Natural killer cell treated with Interleukin-12 subunit alpha and Interleukin-12 subunit beta and Interleukin-15 and Interleukin-18, amount 100 ng/mL, for 72 hours (primary cell): ENCODE results near the gene STAT3. TPM values are rescaled to one million over a fixed set of nuclear protein-coding genes. Genes with fewer than 3 reads are reported as not detected.

Experiments
- ATAC-seq, 2 donors: fragments of 150-1000 bp; cut with Tn5 transposase in 1 of 2; sonication (Bioruptor Pico), chemical (Tn5 transposase) in 1 of 2; 2 replicates each; pipeline ENCODE4 v1.10.0; 2021
- DNase-seq: peaks from one replicate; pipeline ENCODE4 v3.0.0; 2022; ENCODE audit warnings: low spot score
- H3K27ac Mint-ChIP-seq, 2 donors: 1 replicate in 1 of 2; 2 replicates in 1 of 2; pipeline ENCODE4 v1.8.0; 2022; ENCODE audit warnings: mixed read lengths in 2 of 2, mild to moderate bottlenecking in 1 of 2, moderate library complexity in 1 of 2
- H3K27me3 Mint-ChIP-seq, 2 donors: 1 replicate in 1 of 2; 2 replicates in 1 of 2; pipeline ENCODE4 v1.8.0; 2022; ENCODE audit warnings: mixed read lengths in 2 of 2
- H3K36me3 Mint-ChIP-seq: one replicate; pipeline ENCODE4 v1.8.0; 2022; ENCODE audit warnings: mixed read lengths
- H3K4me1 Mint-ChIP-seq, 2 donors: 1 replicate in 1 of 2; 2 replicates in 1 of 2; pipeline ENCODE4 v1.8.0; 2022; ENCODE audit warnings: low read depth in 2 of 2, mixed read lengths in 2 of 2, mild to moderate bottlenecking in 1 of 2
- H3K4me3 Mint-ChIP-seq: one replicate; pipeline ENCODE4 v1.8.0; 2022; ENCODE audit warnings: mixed read lengths
- H3K9me3 Mint-ChIP-seq: 2 replicates; pipeline ENCODE4 v1.8.0; 2022; ENCODE audit warnings: mixed read lengths
- total RNA-seq, 2 donors: library from RNA; stranded (reverse); gene quantifications; one replicate each; pipeline ENCODE4 v1.2.3, GENCODE V29; 2022

STAT3 gene
- total RNA-seq, 2 donors from 2014 or later, result 171 to 344 TPM

DNA sequence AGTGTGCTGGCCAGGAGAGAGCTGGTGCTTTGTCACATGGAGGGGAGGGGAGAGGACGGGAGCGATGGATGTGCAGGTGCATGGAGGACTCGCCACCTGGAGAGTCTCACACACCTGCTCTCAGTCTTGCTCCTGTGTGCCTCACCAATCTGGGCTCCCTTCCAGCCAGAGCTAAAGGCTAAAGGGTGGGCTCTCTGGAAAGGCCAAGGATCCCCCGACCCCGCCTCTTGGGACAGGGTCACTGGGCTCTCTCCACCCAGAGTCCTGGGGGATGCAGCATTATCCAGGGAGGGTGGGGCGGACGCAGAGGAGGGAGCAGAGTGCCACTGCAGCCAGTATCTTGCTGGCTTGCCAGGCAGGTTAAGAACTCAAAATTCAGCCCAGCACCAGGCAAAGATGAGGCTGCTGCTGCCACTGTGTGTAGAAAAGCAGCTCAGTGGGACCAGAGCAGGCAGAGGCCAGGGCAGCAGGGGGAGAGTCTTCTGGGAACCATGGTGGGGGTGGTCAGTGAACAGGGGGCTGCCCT, 106.6 kb downstream of the STAT3 start:
- DNase-seq (no peak), ATAC-seq (peak in 1 of 2 donors; percentile 8)
- H3K27ac Mint-ChIP-seq, result no peak overlapping the region

DNA sequence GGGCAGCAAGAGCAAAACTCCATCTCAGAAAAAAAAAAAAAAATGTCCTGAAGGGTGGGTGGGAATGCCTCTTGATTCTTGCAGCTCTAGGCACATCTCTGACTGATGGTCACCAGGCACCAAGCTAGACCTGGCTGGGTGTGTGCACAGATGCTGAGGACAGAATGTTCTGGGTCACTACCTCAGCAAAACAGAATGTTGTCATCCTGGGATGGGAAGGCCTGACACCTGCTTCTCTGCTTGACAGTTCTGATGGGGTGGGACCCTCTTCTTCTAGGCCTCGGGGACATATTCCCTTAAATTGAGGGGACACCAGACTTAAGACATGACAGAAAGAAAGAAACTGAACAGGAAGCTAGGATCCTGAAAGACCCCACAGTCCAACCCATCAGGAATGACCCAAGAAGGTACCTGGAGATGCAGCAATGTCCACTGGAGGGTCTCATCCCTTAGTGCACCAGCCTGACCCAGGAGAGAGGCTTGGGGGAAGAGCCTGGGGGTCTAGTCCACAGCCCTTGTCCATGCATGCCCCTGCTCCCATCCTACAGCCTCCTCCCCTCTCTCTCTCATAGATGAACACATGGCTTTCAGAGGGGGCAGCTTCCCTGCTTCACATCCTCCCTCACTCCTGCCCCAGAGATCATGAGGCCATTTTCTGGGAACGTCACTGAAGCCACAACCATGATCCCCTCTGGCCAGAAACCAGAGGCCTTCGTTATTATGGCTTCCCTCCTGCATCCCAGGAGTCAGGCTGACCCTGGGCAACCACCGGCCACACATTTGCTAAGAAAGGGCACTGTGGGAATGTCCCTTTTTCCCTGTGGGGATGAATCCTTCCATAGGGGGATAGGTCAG, 108.2 kb downstream of the STAT3 start:
- no peak overlapping the region for H3K27ac Mint-ChIP-seq
- no peak for ATAC-seq
- H3K36me3 Mint-ChIP-seq, result peaks cover 7% of the 10 kb centered on the region
- no peak overlapping the region for H3K4me3 Mint-ChIP-seq
- DNase-seq, result no peak
- H3K9me3 Mint-ChIP-seq, result no peaks in the 10 kb centered on the region
- H3K4me1 Mint-ChIP-seq, result peaks cover 24 to 26% of the 10 kb centered on the region in 2 donors
- H3K27me3 Mint-ChIP-seq, result no peaks in the 10 kb centered on the region

More for the DNA sequence above, 106.6 kb downstream of the STAT3 start:
- no peaks in the 10 kb centered on the region for H3K9me3 Mint-ChIP-seq
- no peak overlapping the region for H3K4me3 Mint-ChIP-seq
- H3K36me3 Mint-ChIP-seq, result no peaks in the 10 kb centered on the region
- H3K4me1 Mint-ChIP-seq, result peaks cover 24% of the 10 kb centered on the region in 2 donors
- H3K27me3 Mint-ChIP-seq, result no peaks in the 10 kb centered on the region

DNA sequence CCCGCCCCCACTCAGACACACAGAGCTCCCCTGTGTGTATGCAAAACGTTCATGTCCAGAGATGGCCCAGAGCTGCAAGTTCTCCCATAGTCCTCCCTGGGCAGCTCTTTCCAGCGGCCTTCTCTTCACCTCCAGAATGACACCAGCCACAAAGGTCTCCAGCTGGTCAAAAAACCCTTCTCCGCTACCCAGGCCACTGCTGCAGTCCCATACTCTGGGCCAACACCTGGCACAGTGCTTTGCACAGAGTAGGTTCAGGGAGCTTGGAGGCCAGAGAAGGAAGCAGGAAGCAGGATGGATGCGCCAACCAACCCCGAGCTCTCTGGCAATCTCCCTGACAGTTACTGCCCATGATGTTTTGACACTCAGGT, 110.9 kb downstream of the STAT3 start:
- Mint-ChIP-seq H3K27me3 (no peaks in the 10 kb centered on the region), H3K4me1 (peaks cover 39 to 44% of the 10 kb centered on the region in 2 donors), H3K27ac (peak overlapping the region; percentile 53 to 82), H3K36me3 (peaks cover 7% of the 10 kb centered on the region), H3K4me3 (peak overlapping the region; percentile 87), H3K9me3 (no peaks in the 10 kb centered on the region)
- ATAC-seq (no peak), DNase-seq (no peak)

DNA sequence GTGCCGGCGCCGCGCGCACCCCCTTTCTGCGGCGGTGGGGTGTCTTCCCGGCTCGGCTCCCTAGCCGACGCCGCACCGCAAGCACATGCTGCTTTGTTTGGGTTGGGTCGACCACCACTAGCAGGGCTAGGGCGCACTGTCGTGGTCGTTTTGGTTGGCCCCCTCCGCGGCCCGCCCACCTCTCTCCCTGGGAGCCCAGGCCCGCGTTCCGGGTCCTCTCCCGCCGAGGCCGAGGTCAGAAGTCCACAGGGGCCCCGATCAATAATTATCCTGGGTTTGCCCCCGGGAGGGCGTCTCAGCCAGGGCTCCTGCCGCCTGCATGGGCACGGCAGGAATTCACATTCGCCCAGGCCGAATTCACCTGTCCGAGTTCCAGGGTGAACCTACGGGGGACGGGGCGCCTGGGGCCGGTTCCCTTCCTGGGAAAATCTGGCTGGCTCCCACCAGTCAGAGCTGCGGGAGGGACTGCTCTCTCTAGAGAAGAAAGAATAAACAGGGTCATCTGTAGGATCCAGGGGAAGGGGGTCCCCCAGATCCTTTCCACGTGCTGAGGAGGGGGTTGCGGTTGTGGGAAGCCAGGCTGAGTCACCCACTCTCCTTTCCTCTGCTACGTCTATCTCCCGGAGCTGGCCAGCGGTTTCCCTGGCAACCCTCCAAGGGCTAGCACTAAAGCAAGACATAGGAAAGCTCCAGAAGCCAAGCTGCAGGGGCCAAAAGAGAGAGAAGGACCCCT, 111.5 kb downstream of the STAT3 start:
- no peak for ATAC-seq
- H3K4me3 Mint-ChIP-seq, result peak overlapping the region; percentile 87
- peaks cover 7% of the 10 kb centered on the region for H3K36me3 Mint-ChIP-seq
- H3K9me3 Mint-ChIP-seq, result no peaks in the 10 kb centered on the region
- no peaks in the 10 kb centered on the region for H3K27me3 Mint-ChIP-seq
- H3K27ac Mint-ChIP-seq, result peak overlapping the region; percentile 53 to 82
- DNase-seq, result no peak
- peaks cover 45 to 50% of the 10 kb centered on the region in 2 donors for H3K4me1 Mint-ChIP-seq

DNA sequence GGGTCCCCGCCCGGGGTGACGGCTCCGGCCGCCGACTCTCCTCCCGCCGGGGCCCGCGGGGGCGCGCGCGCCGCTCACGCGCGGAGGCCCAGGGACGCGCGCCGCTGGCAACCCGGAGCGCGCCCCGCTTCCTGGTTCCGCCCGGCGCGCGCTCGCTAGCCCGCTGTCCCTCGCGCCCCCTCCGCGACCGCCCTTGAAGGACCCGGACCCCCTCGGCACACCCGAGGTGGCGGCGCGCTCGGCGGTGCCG, 112.0 kb downstream of the STAT3 start, which contains the start of gene STAT5B:
Gene STAT5B (minus strand): TSS at position 33 of the 250 bp plus-strand sequence. CDS start 44,264 bp downstream, outside the sequence.
- peak within 1 kb of the TSS; percentile 89 to 92 for H3K27ac Mint-ChIP-seq
- H3K36me3 Mint-ChIP-seq, result peaks cover 7% of the 10 kb centered on the region
- H3K4me1 Mint-ChIP-seq, result peaks cover 50 to 55% of the 10 kb centered on the region in 2 donors
- H3K27me3 Mint-ChIP-seq, result no peaks in the 10 kb centered on the region
- DNase-seq (peak; percentile 80), ATAC-seq (peak; percentile 88 to 91)
- no peaks in the 10 kb centered on the region for H3K9me3 Mint-ChIP-seq
- H3K4me3 Mint-ChIP-seq, result peak within 1 kb of the TSS; percentile 100

DNA sequence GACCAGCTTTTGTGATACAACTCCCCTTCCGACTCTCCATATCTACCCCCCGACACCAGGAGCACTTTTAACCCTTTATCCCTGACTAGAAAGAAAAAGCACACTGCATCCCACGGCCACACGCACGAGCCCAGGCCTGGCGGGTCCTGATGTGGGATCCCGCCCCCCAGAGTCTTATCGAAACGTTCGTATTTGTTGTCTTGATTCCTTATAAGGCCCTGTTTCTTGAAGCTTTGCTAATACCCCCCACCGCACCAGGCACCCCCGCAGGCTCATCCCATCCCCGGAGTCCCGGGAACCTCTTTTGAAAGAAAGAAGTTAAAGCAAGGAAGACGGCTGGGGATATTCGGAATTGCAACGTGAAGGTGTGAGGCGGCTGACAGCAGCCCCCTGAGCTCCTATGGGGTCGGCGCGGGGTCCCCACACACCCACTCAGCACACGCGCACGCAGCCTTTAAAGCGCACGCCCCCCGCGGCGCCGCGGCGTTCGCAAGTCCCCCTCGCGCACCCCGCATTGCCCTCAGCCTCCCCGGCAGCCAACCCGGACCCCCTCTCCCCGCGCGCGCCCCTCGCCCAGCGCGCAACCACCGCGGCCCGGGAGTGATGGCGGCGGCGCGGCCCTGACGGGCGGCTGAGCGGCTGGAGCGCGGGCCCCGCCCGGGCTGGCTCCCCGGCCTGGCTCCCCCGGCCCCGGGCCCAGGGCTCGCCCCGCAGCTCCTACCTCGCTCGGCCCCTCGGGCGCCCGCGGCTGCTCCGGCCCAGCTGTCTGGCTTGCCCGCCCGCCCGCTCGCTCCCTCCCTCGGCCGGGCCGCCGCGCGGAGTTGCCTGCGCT, 112.5 kb downstream of the STAT3 start:
- Mint-ChIP-seq H3K36me3 (peaks cover 10% of the 10 kb centered on the region), H3K27me3 (no peaks in the 10 kb centered on the region), H3K27ac (peak overlapping the region; percentile 89 to 92), H3K4me1 (peaks cover 55 to 60% of the 10 kb centered on the region in 2 donors), H3K4me3 (peak overlapping the region; percentile 100), H3K9me3 (no peaks in the 10 kb centered on the region)
- peak; percentile 75 to 80 for ATAC-seq
- no peak for DNase-seq

DNA sequence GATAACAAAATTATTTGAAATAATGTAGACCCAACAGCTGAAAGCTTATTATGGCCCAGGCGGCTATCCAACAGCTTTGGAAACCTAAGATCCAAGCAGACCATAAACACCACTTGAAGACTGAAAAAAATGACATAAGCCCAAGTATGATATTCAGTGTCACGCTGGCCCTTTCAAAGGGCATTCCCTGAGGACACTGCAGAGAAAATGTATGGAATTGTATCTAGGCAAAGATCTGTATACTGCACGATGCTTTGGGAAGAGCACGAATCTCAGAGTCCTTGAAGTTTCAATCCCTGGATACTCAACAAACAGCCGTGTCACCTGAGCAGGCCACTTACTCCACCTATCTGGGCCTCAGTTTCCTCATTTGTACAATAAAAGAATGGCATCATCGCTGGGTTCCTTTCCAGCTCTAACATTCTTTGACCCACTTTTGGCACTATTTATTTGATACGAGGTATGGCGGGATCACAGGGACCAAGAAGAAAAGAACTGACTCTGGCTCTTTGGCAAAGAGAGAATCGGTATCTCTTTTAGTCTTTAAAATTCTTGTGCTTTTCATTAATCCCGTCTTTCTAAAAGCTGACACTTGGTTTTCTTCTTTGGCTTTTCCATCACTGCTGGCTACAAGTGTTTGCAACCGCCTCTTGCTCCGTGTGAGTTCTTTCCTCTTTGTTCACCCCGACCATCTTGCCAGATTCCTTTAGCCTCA, 113.3 kb downstream of the STAT3 start:
- Mint-ChIP-seq H3K27ac (peak overlapping the region; percentile 89 to 92), H3K27me3 (no peaks in the 10 kb centered on the region), H3K4me1 (peaks cover 60 to 64% of the 10 kb centered on the region in 2 donors), H3K4me3 (peak overlapping the region; percentile 100), H3K36me3 (peaks cover 12% of the 10 kb centered on the region), H3K9me3 (no peaks in the 10 kb centered on the region)
- ATAC-seq (no peak), DNase-seq (no peak)

DNA sequence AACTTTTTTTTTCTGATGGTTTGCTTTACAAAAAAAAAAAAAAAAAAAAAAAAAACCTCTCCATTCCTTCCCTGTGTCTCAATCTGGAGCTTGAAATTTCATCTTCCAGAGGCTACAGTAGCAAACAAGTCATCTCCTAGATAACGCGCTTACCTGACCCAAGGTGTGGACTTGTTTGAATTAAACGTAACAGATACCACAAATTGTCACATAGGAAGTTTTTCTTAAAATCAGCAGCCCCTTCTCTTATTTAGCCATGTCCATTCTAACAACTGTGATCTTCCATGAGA, 114.0 kb downstream of the STAT3 start:
- DNase-seq (no peak), ATAC-seq (no peak)
- peaks cover 62 to 64% of the 10 kb centered on the region in 2 donors for H3K4me1 Mint-ChIP-seq
- peak overlapping the region; percentile 100 for H3K4me3 Mint-ChIP-seq
- no peaks in the 10 kb centered on the region for H3K9me3 Mint-ChIP-seq
- H3K27ac Mint-ChIP-seq, result peak overlapping the region; percentile 89 to 92
- H3K36me3 Mint-ChIP-seq, result peaks cover 12% of the 10 kb centered on the region
- no peaks in the 10 kb centered on the region for H3K27me3 Mint-ChIP-seq

DNA sequence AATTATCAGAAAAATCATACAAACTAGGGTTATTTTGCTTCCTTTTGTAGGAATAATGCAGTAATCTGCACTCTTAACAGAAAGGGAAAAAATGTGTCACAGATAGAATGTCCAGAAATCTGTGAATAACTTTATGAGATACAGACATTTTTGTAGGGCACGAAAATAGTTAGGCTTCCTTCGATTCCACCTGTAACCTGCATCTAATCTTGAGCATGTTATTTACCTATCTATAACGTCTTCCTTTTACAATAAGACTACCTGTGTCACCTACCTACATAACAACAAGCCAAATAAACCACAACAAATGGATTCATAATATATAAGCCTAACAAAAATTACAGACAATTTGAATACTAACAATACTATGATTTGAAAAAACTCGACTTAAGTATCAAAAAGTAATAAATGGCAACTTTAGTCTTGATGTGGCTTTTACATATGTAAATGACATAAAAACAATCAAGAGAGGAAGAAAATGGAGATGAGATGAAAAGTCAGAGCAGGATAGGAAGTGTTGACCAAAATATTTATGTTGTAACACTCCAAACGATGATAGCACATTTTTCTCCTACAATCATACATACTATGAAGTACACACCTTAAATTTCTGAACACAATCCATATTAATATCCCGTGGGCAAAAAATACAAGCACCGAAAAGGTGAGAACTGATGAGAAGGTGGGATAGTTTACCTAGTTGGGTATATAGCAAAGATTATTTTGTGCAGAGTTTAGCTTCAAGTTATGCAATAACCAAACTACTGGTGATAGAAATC, 114.6 kb downstream of the STAT3 start:
- Mint-ChIP-seq H3K4me1 (peaks cover 63 to 64% of the 10 kb centered on the region in 2 donors), H3K9me3 (no peaks in the 10 kb centered on the region), H3K36me3 (peaks cover 12% of the 10 kb centered on the region), H3K27ac (peak overlapping the region; percentile 89 to 92), H3K27me3 (no peaks in the 10 kb centered on the region), H3K4me3 (peak overlapping the region; percentile 100)
- no peak for ATAC-seq
- DNase-seq, result no peak

DNA sequence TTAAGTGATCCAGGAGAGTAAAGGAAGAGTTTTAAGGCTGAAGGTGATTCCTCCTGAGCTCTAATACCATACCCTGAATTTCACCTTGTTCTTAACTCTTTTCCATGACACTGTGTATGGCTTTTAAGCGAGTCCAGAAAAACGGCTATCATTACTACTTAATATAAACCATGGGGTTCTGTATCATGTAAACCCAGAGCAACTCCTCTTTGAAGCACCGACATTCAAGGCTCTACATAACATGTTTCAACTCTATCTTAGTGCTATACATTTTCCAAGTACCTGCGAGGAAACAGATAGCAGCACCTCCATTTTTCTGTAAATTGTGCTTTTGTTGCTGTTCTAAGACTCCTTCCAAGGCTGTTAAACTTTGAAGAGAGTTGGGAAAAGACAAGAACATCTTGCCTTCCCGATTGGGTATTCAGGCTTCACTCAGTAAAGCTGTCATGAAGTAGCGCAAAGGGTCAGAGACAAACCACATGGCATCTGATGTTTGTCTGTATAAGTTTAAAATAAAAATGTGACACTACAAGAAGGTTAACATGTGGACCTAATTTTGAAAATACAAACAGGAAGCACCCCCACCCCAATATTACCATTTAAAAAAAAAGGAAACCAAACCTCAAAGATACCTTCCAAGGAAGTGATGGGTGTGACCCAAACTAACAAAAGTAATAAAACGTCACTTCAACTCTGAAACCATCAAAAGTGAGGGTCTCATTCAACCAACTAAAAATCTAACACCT, 115.9 kb downstream of the STAT3 start:
- DNase-seq (no peak), ATAC-seq (no peak)
- Mint-ChIP-seq H3K4me1 (peaks cover 64 to 65% of the 10 kb centered on the region in 2 donors), H3K27me3 (no peaks in the 10 kb centered on the region), H3K4me3 (peak overlapping the region; percentile 100), H3K9me3 (no peaks in the 10 kb centered on the region), H3K27ac (peak overlapping the region; percentile 89 to 92), H3K36me3 (peaks cover 12% of the 10 kb centered on the region)

DNA sequence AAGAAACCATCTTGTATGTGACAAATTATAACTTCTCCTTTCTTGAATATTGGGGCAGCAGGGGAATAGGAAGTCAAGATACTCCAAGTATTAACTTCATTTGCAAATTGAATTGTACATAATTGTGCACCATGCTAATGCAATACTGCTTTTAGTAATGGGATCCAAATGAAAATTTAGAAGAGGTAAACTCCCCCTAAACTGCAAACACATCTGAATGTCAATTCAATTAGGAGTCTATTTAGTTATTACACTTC, 116.5 kb downstream of the STAT3 start:
- Mint-ChIP-seq H3K4me1 (peaks cover 64% of the 10 kb centered on the region in 2 donors), H3K4me3 (peak overlapping the region; percentile 100), H3K9me3 (no peaks in the 10 kb centered on the region), H3K27me3 (no peaks in the 10 kb centered on the region), H3K36me3 (peaks cover 12% of the 10 kb centered on the region), H3K27ac (peak overlapping the region; percentile 89 to 92)
- ATAC-seq, result no peak
- no peak for DNase-seq
